Measurements from ENCODE around the gene SYNPO2L. TPM values are rescaled to one million over a fixed set of nuclear protein-coding genes. Genes with fewer than 3 reads are reported as not detected.
"Not testable (repeated sequence)": the region's sequence is repeated elsewhere in the genome, so short reads cannot be mapped to it uniquely, and the experiment has no call there.

The SYNPO2L gene
- 0.32 and 0.63 TPM in 2 replicates for total RNA-seq (2014; rRNA removed)
- polyA plus RNA-seq (2012): 5.2 TPM

DNA sequence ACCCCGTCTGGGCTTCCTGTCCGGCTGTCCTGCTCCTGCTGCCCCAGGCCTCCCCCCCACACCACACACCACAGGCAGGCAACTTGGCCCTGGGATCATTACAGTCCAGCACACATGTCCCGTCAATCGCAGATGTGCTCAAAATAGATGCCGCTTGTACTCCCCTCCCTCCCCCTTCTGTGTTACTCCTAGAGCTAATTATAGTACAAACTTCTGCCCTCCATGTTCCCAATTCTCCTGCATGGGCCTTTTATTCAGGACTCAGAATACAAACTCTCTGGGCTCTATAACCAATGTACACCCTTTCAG is at the start of gene SYNPO2L:
Gene SYNPO2L, minus strand, starts transcription at position 40 of the 309 bp plus-strand sequence. CDS start 107 bp downstream, outside the sequence.
- DNase-seq (ENCODE audit: low read depth): peak; percentile 95

DNA sequence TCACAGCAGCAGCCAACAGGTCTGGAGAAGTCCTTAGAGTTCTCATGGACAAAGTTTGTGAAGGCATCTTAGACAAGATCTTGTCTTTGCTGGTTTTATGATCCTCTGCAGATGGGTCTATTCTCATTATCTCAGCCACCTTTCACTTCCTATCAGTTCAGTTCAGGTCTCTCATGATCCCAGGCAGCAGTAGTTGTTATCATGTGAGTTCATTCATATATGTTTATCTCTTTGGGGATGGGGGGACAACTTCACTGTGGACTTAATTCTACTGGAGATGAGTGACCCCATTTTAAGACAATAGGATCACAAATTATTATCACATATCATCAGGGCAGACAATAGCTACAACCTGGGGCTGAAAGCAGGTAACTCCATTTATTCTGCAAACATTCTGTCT is 48.1 kb upstream of the SYNPO2L start:
- DNase-seq (ENCODE audit: low read depth): not testable (repeated sequence)

DNA sequence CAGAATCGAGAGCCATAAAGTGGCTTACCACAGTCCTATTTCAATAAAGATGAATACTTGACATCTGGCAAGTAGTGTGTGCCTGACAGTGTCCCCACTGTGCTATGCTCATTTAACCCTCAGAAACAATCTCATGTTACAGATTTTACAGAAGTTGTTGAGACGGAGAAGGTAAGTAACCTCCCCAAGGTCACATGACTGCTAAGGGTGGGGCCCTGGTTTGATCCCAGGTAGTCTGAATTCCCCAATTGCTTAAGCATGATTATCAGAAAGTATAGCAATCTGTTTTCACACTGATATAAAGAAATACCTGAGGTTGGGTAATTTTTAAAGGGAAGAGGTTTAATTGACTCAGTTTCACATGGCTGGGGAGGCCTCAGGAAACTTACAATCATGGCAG is 43.0 kb upstream of the SYNPO2L start:
- DNase-seq (ENCODE audit: low read depth): not testable (repeated sequence)

GRCh38 chr10:73697675-73698159 is 41.9 kb upstream of the SYNPO2L start, which contains the start of gene AGAP5:
Gene AGAP5 (minus strand): TSS chr10:73698109. CDS start chr10:73697755, 354 bp downstream.
- not testable (repeated sequence) for DNase-seq (ENCODE audit: low read depth)

DNA sequence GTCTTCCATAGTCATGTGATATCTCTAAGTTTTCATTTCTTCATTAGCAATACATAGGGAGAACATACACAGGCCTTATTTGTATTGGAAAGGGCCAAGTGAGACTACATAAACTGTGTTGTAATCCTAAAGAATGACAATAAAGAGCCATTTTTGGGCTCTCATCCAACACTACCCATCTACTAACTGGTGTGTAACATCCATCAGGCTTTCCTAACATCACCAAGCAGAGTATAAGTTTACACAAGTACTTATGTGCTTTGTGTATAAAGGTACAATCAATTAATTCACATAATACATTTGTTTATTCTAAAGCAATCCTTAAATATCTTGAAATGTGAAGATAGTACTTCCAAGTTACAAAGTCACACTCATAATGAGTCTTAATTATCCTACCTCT is 39.5 kb upstream of the SYNPO2L start:
- DNase-seq (ENCODE audit: low read depth): not testable (repeated sequence)

DNA sequence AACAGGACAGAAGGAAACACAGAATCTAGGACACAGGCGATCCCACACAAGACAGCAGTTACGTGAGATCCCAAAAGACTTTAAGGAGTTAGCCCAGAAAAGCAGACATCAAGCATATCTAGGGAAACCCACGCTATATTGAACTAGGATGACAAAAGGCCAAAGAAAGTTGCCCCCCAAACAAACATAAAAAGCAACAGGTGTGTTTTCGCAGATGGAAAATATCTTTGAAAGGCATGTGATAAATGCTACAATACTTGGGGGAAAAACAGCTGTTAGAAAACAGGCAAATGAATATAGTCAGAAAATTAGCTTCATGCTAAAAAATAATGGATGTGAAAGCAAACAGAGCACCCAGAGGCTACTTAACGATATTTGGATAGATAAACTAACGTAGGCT is 34.9 kb upstream of the SYNPO2L start:
- DNase-seq (ENCODE audit: low read depth): not testable (repeated sequence)

- DNase-seq (ENCODE audit: low read depth): not testable (repeated sequence)
These were observed 33.8 kb upstream of the SYNPO2L start for GRCh38 chr10:73689596-73689995.

- DNase-seq (ENCODE audit: low read depth): not testable (repeated sequence)
These were observed 31.8 kb upstream of the SYNPO2L start for GRCh38 chr10:73687641-73688040.

DNA sequence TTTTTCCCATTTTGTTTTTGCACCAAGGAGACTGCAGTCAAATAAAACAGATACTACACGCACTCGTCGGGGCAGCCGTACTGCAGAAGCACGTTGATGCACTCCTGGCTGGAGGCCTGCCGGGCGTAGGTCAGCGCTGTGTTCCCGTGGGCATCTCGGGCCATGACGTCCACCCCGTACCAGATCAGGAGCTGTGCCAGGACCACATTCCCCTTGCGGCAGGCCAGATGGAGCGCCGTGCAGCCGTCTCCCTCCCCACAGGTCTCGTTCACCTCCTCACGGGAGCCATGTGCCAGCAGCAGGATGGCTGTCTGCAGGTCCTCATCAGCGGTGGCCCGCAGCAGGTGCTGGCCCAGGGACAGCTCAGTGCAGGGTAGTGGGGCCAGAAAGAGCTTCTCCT is 18.7 kb upstream of the SYNPO2L start:
- DNase-seq (ENCODE audit: low read depth): not testable (repeated sequence)

DNA sequence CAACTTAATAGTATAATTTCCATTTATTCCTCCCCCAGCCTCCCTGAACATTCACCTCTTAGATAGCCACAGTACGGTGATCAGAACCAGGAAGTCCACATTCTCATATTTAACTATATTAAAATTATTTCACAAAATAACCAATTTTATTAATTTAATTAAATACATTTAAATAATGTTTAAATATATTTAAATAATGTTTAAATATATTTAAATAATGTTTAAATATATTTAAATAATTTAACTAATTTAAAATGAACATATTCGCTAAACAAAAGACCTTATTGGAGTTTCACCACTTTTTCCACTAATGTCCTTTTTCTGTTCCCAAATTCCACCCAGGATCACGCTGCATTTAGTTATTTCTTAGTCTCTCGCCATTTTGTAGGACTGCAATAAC is 12.5 kb upstream of the SYNPO2L start:
- DNase-seq (ENCODE audit: low read depth): not testable (repeated sequence)

GRCh38 chr10:73666153-73666809 is 10.5 kb upstream of the SYNPO2L start:
- not testable (repeated sequence) for DNase-seq (ENCODE audit: low read depth)

GRCh38 chr10:73665581-73665980 is 9.8 kb upstream of the SYNPO2L start:
- DNase-seq (ENCODE audit: low read depth): not testable (repeated sequence)

- DNase-seq (ENCODE audit: low read depth): peak; percentile 63
These were observed 8.6 kb upstream of the SYNPO2L start for GRCh38 chr10:73664156-73665040.

- DNase-seq (ENCODE audit: low read depth): not testable (repeated sequence)
These were observed 7.8 kb upstream of the SYNPO2L start for GRCh38 chr10:73663621-73664020.

DNA sequence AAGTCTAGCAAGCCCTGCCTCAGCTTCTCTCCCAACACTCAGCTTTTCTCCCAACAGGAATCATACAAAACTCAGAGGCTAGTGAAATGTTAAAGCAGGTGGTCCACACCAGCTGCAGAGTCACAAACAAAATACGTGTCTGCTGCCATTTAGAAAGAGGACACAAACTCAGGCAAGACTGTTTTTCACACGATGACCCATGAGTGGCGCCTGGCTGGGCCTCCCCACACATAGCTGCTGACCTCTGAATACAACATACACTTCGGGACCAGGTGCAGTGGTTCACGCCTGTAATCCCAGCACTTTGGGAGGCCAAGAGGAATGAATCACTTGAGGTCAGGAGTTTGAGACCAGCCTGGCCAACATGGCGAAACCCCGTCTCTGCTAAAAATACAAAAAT is 6.9 kb upstream of the SYNPO2L start:
- DNase-seq (ENCODE audit: low read depth): peak; percentile 52

DNA sequence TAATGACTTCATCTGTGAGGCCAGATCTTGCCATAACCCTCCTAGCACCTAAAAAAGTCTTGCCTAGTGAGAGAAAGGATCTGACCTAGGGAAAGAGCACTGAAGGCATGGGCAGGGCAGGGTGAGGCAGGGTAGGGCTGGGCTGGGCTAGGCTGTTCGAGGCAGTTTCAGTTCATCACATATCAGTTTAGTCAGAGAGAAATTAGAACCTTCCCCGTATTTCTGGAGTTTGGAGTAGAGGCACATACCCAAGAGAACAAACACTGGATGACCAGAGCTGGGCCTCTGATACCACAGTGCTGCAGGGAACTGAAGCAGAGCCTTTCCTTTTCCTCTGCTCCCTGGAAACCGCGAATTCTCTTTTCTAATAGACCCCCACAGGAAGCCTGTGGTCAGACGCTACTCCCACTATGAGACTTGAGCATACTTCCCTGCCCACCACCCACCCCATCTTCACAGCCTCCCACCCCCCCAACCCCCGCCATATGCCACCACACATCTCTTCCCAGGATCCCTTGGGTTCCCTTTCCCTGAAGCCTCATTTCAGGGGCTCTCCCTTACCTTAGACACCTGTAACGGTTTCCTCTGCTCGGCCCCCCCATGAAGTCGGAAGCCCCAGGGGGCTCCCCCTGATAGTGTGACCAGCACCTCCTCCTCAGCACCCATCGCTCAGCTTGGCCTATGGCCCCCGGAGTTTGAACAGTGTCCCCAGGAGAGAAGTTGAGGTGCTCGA is 406 bp downstream of the SYNPO2L start:
- DNase-seq (ENCODE audit: low read depth): no peak

- DNase-seq (ENCODE audit: low read depth): peak; percentile 49
These were observed 2.1 kb downstream of the SYNPO2L start for GRCh38 chr10:73653701-73654100.

DNA sequence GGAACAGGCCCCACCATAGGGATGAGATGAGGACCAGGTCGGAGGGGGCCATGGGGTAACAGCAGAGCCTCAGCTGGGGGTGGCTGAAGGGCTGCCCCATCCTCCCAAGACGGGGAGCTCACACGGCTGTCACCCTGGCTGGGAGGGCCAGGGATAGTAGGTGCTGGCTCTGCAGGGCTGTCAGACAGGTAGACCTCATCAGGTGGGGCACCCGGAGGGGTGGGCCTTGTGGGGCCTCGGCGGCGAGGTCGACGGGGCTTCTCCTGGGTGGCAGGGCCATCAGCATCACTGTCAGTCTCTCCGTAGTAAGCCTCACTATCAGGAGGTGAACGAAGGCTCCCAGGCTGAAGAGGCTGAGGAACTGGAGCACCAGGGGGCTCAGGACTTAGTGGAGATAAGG is 2.6 kb downstream of the SYNPO2L start:
- no peak for DNase-seq (ENCODE audit: low read depth)

GRCh38 chr10:73650537-73651331 is 5.1 kb downstream of the SYNPO2L start:
- DNase-seq (ENCODE audit: low read depth): peak; percentile 87

DNA sequence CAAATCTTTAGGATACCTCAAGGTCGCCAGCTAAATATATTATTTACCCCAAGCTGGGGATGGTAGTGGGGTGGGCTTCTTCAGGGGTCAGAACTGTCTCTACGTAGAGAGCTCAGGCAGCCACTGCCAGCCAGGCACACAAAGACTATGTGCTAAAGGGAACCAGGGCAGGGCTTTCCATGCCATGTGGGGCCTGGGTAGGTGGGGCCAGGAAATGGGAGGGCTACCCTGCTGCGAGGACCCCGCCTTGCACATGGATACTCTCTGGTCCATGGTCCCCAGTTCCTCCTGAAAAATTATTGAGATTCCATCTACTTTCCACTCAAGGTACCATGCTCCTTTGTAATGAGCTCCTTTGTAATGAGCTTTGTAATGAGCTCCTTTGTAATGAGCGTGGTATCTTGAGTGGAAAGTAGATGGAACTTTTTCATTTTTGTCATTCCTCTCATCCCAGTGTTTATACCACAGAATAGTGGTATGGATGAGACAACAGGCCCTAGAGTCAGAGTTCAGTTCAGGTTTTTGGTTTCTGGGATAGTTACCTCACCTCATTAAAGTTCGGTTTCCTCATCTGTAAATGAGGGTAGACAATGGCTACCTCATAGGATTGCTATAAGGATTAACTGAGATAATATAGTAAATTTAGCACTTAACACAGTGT is 5.8 kb downstream of the SYNPO2L start:
- DNase-seq (ENCODE audit: low read depth): peak; percentile 52

Measured in LHCN-M2 (cell line).